Stimulated activated CD4-positive, alpha-beta T cell treated with anti-CD3 and anti-CD28 coated beads, Interleukin-4, amount 100 ng/mL, for 48 hours (primary cell): ENCODE measurements around the gene TRPM3.

Experiments used
- DNase-seq, 2 donors: peaks; one replicate each; pipeline ENCODE4 v3.0.0-alpha.2; 2020; ENCODE audit warnings: low read depth in 2 of 2

Gene TRPM3

GRCh38 chr9:71097671-71098070, 23.8 kb downstream of the TRPM3 start:
- no peak for DNase-seq

GRCh38 chr9:71096421-71097108, 24.9 kb downstream of the TRPM3 start:
- DNase-seq, result no peak

- no peak for DNase-seq
Measured at GRCh38 chr9:71094708-71095251, 26.6 kb downstream of the TRPM3 start.

GRCh38 chr9:71090896-71091295, 30.5 kb downstream of the TRPM3 start:
- DNase-seq, result no peak

- no peak for DNase-seq
Measured at GRCh38 chr9:71079451-71079850, 42.0 kb downstream of the TRPM3 start.

- no peak for DNase-seq
Measured at GRCh38 chr9:71076096-71076495, 45.3 kb downstream of the TRPM3 start.

GRCh38 chr9:71073494-71073893, 47.9 kb downstream of the TRPM3 start:
- no peak for DNase-seq

GRCh38 chr9:71072587-71072986, 48.8 kb downstream of the TRPM3 start:
- no peak for DNase-seq

GRCh38 chr9:71071633-71072032, 49.8 kb downstream of the TRPM3 start:
- no peak for DNase-seq

- DNase-seq, result no peak
Measured at GRCh38 chr9:71058660-71059059, 62.8 kb downstream of the TRPM3 start.

GRCh38 chr9:71052287-71052686, 69.1 kb downstream of the TRPM3 start:
- no peak for DNase-seq

GRCh38 chr9:71048280-71048679, 73.1 kb downstream of the TRPM3 start:
- DNase-seq, result no peak

- no peak for DNase-seq
Measured at GRCh38 chr9:71042448-71042990, 78.9 kb downstream of the TRPM3 start.

- no peak for DNase-seq
Measured at GRCh38 chr9:71037521-71037920, 83.9 kb downstream of the TRPM3 start.

GRCh38 chr9:71036501-71036900, 84.9 kb downstream of the TRPM3 start:
- DNase-seq, result no peak

GRCh38 chr9:71032779-71033178, 88.6 kb downstream of the TRPM3 start:
- no peak for DNase-seq

- DNase-seq, result no peak
Measured at GRCh38 chr9:71025728-71026127, 95.7 kb downstream of the TRPM3 start.

- no peak for DNase-seq
Measured at GRCh38 chr9:71025201-71025600, 96.2 kb downstream of the TRPM3 start.

GRCh38 chr9:71010258-71010657, 111.2 kb downstream of the TRPM3 start:
- no peak for DNase-seq

- no peak for DNase-seq
Measured at GRCh38 chr9:71005456-71005855, 116.0 kb downstream of the TRPM3 start.

- no peak for DNase-seq
Measured at GRCh38 chr9:71004196-71004595, 117.2 kb downstream of the TRPM3 start.

- no peak for DNase-seq
Measured at GRCh38 chr9:71003346-71003745, 118.1 kb downstream of the TRPM3 start.

- DNase-seq, result no peak
Measured at GRCh38 chr9:71001780-71002386, 119.5 kb downstream of the TRPM3 start.
